GM19438 (cell line): ENCODE data around the gene PROX1.

Source experiments
- ATAC-seq: cut with Tn5 transposase; IDR thresholded peaks from one replicate; pipeline ENCODE4 v1.9.1; 2021; ENCODE audit warnings: low read depth; ENCODE audit not compliant: unreplicated experiment

Gene PROX1

DNA sequence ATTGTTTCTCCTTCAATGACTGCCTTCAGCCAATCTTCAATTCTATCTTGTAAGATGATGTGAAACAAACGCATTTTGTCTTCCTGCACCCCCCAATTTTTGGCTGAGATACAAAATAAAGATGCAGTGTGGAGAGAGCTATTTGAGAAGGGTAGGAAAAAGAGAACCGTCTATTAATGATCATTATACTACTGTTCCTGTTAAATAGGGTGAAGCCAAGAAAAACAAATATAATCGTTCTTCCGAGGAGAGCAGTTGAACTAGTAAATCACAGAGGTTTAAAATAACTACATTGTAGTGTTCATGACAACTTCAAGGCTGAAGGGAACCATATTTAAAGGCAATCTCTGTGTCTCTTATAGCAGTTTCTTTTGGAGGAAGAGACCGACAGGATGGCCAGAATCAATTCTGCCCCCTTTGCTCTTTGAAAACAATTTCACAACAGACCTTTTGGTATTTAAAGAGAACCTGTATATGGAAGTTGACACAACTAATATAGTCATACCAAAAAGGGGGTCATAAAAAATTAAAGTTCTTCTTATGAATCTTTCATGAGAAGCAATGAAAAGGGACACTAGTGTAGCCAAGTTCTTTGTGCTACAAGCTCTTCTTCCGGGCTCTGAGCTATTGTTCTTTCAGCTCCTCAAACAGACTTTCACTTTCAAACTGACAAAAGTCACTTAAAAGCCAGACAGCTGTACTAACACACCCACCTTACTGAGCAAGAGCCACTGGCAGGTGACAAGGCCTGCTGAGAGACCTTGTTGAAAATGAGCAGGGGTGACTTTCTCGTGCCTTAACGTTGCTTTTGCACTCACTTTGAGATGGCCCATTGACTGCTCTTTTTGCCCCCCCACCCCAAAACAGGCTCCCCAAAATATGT lies 30.9 kb downstream of the PROX1 start:
- ATAC-seq = no peak

GRCh38 chr1:214019499-214019898 lies 31.7 kb downstream of the PROX1 start:
- ATAC-seq = no peak

- ATAC-seq = no peak
Observed at GRCh38 chr1:214021321-214021720, 33.5 kb downstream of the PROX1 start.

DNA sequence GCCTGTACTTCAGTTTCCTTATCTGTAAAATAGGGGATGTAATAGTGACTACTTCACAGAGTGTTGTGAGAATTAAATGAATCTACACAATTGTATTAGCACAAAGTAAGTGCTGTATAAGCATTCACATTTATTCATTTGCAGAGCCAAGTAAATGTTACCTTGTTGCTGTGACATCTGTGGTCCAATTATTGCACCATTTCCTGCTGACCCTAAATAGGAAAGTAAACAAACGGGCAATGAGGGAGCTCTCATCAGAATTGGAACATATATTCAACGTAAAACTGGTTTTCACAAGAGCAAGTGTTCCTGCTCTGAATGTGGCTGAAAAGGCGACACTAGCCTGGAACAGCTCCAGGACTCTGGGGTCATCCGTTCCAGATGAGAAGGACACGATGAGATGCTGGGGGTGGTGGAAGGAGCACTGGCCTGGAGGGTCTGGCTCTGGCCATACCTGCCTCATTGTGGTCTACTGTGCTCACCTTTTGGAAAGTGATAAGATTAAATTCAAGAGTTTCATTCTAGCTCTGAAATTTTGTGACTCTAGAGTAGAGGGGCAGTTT lies 34.5 kb downstream of the PROX1 start:
- no peak for ATAC-seq

DNA sequence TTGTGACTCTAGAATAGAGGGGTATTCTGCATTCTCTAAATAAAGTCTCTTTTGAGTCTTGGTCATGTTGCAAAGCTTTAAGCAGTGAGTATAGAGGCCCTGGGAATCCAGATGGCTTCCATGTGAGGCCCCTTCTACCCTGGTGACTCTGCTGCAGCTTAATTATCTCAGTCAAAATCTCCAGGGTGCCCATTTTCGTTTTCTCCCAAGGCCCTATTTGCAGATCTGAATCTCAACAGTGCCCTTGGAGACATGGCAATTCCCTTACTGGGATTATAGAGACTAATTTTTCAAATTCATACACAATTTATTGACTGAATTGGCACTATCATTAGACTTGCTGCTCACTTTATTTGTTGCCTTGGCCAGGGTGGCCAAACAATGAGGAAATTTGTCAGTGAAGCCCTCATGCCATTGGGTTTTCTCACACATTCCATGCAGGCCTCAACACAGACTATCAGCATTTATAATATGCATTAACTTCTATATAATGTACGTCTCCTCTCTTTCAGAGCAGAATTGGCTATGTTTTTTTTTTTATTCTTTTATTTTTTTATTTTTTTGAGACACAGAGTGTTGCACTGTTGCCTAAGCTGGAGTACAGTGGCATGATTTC lies 35.1 kb downstream of the PROX1 start:
- no peak for ATAC-seq

- ATAC-seq = no peak
Observed at GRCh38 chr1:214026985-214027384, 39.2 kb downstream of the PROX1 start.

- no peak for ATAC-seq
Observed at GRCh38 chr1:214027498-214027897, 39.7 kb downstream of the PROX1 start.

DNA sequence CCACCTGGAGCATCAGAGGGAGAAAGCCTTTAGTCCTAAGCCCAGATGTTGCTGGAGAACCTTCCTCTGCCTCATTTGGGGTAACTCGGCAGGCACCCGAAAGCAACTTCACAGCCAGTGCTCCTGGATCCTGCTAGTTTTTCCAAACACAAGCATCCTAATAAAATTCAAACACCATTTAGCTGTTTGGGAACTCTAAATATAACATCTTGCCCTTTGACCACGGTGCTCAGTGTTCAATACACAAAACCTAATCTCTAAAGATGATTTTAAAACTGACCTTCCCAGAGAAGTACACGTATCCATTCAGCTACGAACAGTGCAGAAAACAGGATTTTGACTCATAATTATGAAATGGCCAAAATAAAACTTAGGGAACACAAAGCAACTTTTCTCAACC lies 40.3 kb downstream of the PROX1 start:
- no peak for ATAC-seq

GRCh38 chr1:214028649-214029406 lies 41.1 kb downstream of the PROX1 start:
- no peak for ATAC-seq

DNA sequence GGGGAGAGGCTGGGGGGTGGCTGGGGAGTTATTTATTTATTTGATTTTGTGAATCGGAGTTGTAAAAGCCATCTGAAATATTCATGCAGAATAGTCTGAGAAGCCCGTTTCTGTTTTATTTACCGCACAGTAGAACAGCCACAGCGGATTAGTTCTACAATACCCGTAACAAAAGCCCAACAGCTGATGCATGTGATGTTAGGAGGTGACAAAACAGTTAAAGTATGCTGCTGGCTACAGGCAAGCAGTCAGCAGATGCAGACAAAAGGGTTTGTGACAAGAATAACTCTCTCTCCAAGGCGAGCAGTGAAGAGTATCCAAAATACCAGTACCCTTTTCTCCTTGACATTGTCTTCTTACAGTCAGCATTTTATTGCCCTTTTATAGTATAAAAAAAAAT lies 42.0 kb downstream of the PROX1 start:
- no peak for ATAC-seq

GRCh38 chr1:214031267-214031650 lies 43.5 kb downstream of the PROX1 start:
- ATAC-seq = no peak

GRCh38 chr1:214037468-214037867 lies 49.7 kb downstream of the PROX1 start:
- no peak for ATAC-seq

DNA sequence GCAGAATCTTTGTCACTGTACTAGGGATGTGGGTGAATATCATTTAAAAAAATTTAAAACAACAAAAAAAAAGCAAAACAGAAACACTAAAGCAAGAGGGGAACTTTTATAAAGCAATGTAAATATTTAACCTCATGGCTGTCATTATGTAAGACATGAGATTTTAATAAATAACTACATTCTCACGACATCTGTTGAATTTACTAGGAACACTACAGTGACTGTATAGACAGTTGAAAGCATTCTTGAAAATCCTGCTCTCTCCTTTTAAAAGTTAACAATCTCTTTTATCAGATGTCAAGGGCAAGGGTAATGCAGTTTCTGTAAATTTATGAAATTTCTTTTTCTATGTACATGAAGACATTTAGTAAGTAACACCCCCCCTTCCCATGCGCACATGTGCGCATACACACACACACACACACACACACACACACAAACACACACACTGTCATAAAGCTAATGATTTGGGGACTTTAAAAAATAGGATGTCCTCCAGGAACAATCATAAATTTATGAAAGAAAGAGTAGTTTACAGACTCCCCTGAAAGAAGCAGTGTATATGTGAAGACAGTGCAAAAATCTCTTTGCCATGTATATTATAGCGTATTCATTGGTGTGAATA lies 51.7 kb downstream of the PROX1 start:
- ATAC-seq = no peak

GRCh38 chr1:214043167-214043566 lies 55.4 kb downstream of the PROX1 start:
- ATAC-seq = no peak

DNA sequence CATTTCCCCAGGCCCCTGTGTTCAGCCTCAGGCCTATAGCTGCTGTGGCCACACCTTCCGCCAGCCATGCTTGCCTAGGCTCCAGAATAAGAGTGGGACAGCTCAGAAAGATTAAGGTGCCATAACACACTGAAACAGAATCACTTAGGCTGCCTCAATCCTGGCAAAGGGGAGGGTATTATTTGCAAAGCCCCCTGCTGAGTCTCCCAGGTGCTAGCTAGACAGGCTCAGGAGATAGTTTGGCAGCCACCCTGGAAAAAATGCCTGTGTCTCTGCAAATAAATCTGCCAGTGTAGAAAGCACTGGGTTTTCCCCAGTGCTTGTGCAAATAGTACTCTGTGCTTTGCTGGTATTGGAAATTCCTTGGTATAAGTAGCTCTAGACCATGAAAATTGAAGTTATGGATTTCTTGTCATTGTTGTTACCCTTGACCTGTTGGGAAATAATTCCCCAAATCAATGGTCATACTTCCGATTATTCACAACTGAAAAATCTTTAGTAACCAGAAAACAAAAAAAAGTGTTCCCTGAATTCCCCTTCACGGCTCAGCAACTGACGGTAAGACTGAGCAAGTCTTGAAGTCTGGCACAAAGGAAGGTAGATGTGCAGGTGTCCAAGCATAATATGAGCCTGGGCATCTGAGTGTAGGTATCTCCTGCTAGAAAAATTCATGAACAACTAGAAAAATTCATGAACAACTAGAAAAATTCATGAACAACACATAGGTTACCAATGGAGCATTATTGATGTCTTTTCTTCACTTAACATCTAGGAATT lies 56.9 kb downstream of the PROX1 start:
- ATAC-seq = no peak

DNA sequence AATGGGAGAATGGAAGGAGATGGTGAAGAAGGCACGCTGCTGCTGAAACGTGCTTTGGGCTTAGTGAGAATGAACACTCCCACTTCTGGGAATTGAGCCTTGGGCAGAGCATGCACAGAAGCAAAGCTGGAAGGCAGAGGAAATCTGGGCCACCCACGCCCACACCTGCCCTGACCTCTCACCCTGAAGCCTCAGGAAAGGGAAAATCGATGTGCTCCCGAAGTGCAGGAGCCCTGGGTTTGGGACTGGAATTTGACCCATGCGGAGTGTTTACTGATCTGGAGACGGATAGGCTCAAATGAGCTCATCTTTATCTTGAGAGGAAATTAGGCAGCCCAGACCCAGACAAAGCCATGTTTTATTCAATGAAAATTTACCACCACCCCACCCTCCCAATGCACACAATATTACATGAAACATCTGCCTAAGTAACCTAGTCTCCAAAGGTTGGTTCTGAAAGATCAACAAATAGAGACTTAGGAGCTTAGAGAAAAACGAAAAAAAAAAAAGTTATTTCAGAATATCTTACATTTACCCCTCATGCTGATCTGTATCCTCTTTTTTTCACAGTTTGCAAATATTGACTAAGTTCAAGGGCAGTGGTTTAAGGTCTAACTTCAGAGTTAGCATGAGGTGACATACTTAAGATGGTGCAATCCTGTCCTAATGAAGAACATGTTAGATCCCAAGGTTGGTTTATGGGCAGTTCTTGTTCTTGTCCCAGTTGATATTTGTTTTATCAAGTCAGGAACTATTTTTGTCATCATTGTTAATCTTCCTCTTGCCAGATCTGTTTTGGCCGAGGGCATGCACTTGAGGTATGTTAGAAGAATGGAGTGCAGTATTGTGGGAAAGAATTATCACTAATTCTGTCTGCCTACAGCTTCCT lies 63.0 kb downstream of the PROX1 start:
- no peak for ATAC-seq

DNA sequence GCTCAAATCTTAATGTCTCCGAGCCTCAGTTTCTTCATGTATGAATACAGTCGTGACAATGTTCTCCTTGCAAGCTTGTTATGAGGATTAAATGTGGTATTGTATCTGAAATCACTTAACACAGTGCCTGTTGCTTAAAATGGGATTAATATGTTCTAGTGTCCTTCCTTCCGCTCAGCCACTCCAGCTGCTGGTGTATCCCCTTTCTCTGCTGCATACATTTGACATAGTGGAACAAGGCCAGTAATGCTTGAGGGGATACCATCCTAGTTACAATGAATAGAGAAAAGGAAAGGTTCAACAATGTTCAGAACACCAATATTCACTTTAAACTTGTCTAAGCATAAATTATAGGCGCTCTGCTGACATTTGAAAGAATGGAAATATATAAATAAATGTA lies 64.0 kb downstream of the PROX1 start:
- no peak for ATAC-seq

GRCh38 chr1:214058076-214058475 lies 70.3 kb downstream of the PROX1 start:
- no peak for ATAC-seq

GRCh38 chr1:214066190-214066589 lies 78.4 kb downstream of the PROX1 start:
- ATAC-seq = no peak
